ENCODE data around the gene PSMD8.

GRCh38 chr19:38329651-38330050 lies 44.7 kb upstream of the PSMD8 start:
- TF ChIP-seq POLR2AphosphoS5 (IDR thresholded peaks at IDR 0.05) (peak in 1 of 3 donors; percentile 48), POLR2A (IDR thresholded peaks at IDR 0.05) (no peak)

All from spleen (tissue), 3 donors.